Astrocyte (in vitro differentiated cells and primary cell): ENCODE measurements around the gene DTNA.

Experiments
- CTCF ChIP-seq: IDR thresholded peaks from 2 replicates; pipeline ENCODE4 v1.5.1; 2011; ENCODE audit warnings: low read depth, mild to moderate bottlenecking, inconsistent platforms, low read length, moderate library complexity; ENCODE audit not compliant: insufficient read depth
- EZH2 ChIP-seq: IDR thresholded peaks from 2 replicates; pipeline ENCODE4 v1.6.1; 2012; ENCODE audit warnings: mild to moderate bottlenecking, low read length, inconsistent platforms; ENCODE audit not compliant: insufficient read depth

GRCh38 chr18:34801774-34802173, 91.7 kb downstream of the DTNA start:
- TF ChIP-seq CTCF (no peak), EZH2 (no peak)
